ENCODE results near the gene CDC42. TPM values are rescaled to one million over a fixed set of nuclear protein-coding genes. Genes with fewer than 3 reads are reported as not detected.

The CDC42 gene
- total RNA-seq, 1 experiment from 2014 or later, result 133 TPM

DNA sequence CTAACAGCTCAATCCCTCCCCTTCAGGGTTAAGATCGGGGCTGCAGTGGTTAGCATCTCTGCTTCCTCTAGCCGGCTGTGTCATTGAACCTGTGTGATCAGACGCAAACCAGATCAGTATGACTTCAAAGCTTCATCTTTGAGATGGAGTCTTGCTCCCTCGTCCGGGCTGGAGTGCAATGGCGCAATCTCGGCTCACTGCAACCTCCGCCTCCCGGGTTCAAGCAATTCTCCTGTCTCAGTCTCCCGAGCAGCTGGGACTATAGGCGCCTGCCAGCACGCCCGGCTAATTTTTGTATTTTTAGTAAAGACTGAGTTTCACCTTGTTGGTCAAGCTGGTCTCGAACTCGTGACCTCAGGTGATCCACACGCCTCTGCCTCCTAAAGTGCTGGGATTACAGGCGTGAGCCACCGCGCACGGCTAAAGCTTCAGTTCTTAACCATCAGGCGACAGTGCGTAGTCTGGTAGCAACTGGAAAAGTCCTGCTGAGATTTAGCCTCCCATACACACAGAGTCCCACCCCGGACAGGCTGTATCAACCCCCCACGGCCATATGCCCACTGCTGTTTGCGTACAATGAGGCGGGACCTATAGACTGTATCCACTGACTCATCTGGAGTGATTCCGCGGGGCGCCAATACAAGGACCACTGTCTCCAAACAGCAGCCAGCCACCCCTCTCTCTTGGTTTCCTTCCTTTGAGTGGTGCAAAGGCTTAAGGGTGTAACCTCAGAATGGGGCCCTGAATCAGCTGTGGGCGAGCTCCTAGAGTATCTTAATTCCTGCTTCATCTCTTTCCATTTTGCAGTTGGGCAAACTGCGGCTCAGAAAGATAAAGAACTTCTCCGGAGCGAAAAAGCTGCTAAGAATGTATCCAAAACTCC, 27.8 kb upstream of the CDC42 start:
- Mint-ChIP-seq H3K27me3 (ENCODE audit: insufficient read depth, unreplicated experiment) (no peaks in the 10 kb centered on the region), H3K4me1 (ENCODE audit: insufficient read depth, unreplicated experiment) (peaks cover 13% of the 10 kb centered on the region), H3K4me3 (ENCODE audit: unreplicated experiment) (peak overlapping the region; percentile 79), H3K27ac (ENCODE audit: low read depth, unreplicated experiment) (peak overlapping the region; percentile 93), H3K36me3 (ENCODE audit: insufficient read depth, unreplicated experiment) (peaks cover 3% of the 10 kb centered on the region), H3K9me3 (ENCODE audit: unreplicated experiment) (no peaks in the 10 kb centered on the region)
- POLR2A ChIA-PET, result interaction anchor here (0.5 to 3.9 kb wide), 30 partner anchors 10 to 428 kb away, joined by 3 to 111 read pairs (median 4); partner anchors contain the start of genes CDC42, HSPG2 and USP48
- no peak for DNase-seq (ENCODE audit: unreplicated experiment)
- CTCF ChIA-PET, result interaction anchor here (0.6 to 1.9 kb wide), 9 partner anchors 17 to 292 kb away, joined by 3 to 8 read pairs (median 4); partner anchors contain the start of gene USP48
- intact Hi-C loops (cut with micrococcal nuclease), result loop anchor here (5.0 kb wide), 1 partner anchor 322 kb away; no protein-coding TSS in a partner anchor
- BruUV-seq (replicated peaks), result TSS peak; percentile 56
- TF ChIP-seq, protein P1, sequence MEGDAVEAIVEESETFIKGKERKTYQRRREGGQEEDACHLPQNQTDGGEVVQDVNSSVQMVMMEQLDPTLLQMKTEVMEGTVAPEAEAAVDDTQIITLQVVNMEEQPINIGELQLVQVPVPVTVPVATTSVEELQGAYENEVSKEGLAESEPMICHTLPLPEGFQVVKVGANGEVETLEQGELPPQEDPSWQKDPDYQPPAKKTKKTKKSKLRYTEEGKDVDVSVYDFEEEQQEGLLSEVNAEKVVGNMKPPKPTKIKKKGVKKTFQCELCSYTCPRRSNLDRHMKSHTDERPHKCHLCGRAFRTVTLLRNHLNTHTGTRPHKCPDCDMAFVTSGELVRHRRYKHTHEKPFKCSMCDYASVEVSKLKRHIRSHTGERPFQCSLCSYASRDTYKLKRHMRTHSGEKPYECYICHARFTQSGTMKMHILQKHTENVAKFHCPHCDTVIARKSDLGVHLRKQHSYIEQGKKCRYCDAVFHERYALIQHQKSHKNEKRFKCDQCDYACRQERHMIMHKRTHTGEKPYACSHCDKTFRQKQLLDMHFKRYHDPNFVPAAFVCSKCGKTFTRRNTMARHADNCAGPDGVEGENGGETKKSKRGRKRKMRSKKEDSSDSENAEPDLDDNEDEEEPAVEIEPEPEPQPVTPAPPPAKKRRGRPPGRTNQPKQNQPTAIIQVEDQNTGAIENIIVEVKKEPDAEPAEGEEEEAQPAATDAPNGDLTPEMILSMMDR (IDR thresholded peaks at IDR 0.05; ENCODE audit: unreplicated experiment), result no peak

DNA sequence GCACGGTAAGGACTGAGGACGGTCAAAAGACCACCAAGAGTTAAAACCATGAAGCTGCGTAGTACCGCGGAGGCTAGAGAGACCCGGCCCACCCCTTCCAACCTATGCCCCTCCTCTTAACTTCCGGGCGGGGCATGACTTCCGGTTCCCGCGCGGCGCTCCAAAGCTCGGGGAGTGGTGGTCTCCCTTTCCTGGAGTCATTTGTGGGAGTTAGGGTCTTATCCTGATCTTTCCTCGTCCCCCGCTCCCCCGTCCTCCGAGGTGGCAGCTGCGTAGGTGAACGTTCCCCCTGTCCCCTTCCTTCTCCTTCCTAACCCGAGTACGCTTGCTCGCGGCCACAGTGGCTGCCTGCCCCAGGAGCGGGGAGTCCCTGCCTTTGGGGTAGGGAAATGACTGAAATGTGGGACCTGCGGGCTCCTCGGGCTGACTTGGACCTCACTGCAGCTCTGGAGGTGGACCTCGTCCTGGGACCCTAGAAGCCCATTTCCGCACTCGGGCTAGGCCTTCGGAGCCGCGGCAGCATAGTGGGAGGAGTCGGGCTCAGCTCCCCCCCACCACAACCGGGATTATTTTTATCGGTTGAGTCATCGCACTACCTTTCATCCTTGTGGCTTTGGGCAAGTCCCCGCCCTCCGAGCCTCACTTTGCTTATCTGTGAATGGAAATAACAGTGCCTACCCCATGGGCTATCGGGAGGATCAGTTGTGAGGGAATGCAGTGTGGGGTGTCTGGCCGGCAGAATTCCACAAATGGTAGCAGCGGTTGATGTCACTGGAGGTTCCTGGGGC, 26.9 kb upstream of the CDC42 start:
- peak; percentile 88 for DNase-seq (ENCODE audit: unreplicated experiment)
- H3K4me3 Mint-ChIP-seq (ENCODE audit: unreplicated experiment), result peak overlapping the region; percentile 79
- H3K4me1 Mint-ChIP-seq (ENCODE audit: insufficient read depth, unreplicated experiment), result peaks cover 13% of the 10 kb centered on the region
- TF ChIP-seq, protein P1 (IDR thresholded peaks at IDR 0.05; ENCODE audit: unreplicated experiment), result no peak
- peaks cover 7% of the 10 kb centered on the region for H3K36me3 Mint-ChIP-seq (ENCODE audit: insufficient read depth, unreplicated experiment)
- TSS peak; percentile 82 for BruUV-seq (replicated peaks)
- H3K9me3 Mint-ChIP-seq (ENCODE audit: unreplicated experiment), result no peaks in the 10 kb centered on the region
- CTCF ChIA-PET, result interaction anchor here (0.5 to 1.9 kb wide), 5 partner anchors 17 to 325 kb away, joined by 3 to 6 read pairs (median 4); no protein-coding TSS in a partner anchor
- no peaks in the 10 kb centered on the region for H3K27me3 Mint-ChIP-seq (ENCODE audit: insufficient read depth, unreplicated experiment)
- H3K27ac Mint-ChIP-seq (ENCODE audit: low read depth, unreplicated experiment), result peak overlapping the region; percentile 93
- intact Hi-C loops (cut with micrococcal nuclease), result no loop called here
- POLR2A ChIA-PET, result interaction anchor here (0.5 to 3.9 kb wide), 36 partner anchors 10 to 429 kb away, joined by 3 to 111 read pairs (median 3); partner anchors contain the start of genes CDC42, HSPG2, USP48 and ZBTB40

DNA sequence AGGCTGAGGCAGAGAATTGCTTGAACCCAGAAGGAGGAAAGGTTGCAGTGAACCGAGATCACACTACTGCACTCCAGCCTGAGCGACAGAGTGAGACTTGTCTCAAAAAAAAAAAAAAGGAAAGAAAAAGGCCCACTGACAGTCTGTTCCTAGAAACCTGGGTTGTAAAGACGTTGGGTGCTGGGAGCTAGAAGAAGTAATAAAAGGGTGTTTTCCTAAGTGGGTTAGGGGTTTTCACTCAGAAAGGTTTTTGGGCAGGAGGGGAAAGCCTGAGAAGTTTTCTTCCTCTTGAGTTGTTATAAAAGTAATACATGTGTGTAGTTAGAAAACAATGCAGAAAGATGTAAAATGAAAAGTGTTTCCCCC, 25.6 kb upstream of the CDC42 start:
- no peak overlapping the region for H3K4me3 Mint-ChIP-seq (ENCODE audit: unreplicated experiment)
- H3K9me3 Mint-ChIP-seq (ENCODE audit: unreplicated experiment), result no peaks in the 10 kb centered on the region
- no peaks in the 10 kb centered on the region for H3K27me3 Mint-ChIP-seq (ENCODE audit: insufficient read depth, unreplicated experiment)
- intact Hi-C loops (cut with micrococcal nuclease), result no loop called here
- peaks cover 7% of the 10 kb centered on the region for H3K36me3 Mint-ChIP-seq (ENCODE audit: insufficient read depth, unreplicated experiment)
- TF ChIP-seq, protein P1 (IDR thresholded peaks at IDR 0.05; ENCODE audit: unreplicated experiment), result no peak
- DNase-seq (ENCODE audit: unreplicated experiment), result no peak
- peaks cover 13% of the 10 kb centered on the region for H3K4me1 Mint-ChIP-seq (ENCODE audit: insufficient read depth, unreplicated experiment)
- no peak overlapping the region for H3K27ac Mint-ChIP-seq (ENCODE audit: low read depth, unreplicated experiment)
- ChIA-PET CTCF (no interaction called here), POLR2A (interaction anchor here (1.4 to 3.0 kb wide), 5 partner anchors 13 to 27 kb away, joined by 4 to 15 read pairs (median 6); partner anchors contain the start of gene CDC42)
- no TSS peak for BruUV-seq (replicated peaks)
